H1 (cell line): ENCODE data around the gene MAP7. TPM values are rescaled to one million over a fixed set of nuclear protein-coding genes. Genes with fewer than 3 reads are reported as not detected.

Source experiments
- BCL11A ChIP-seq, 2 experiments: IDR thresholded peaks; one replicate each; pipeline ENCODE4 v1.6.1; 2011; ENCODE audit warnings: low read depth in 2 of 2, low read length in 2 of 2, mild to moderate bottlenecking in 2 of 2
- EZH2 ChIP-seq: fragments of 200-600 bp; sonication (generic); IDR thresholded peaks from 2 replicates; pipeline ENCODE4 v1.7.1; 2012; ENCODE audit warnings: low read depth, mild to moderate bottlenecking, moderate library complexity, low read length, inconsistent platforms; ENCODE audit not compliant: severe bottlenecking
- RFX5 ChIP-seq: IDR thresholded peaks from 2 replicates; pipeline ENCODE4 v1.6.1; 2011; ENCODE audit warnings: low read depth, low read length, improper control_type of control experiment, borderline replicate concordance
- RNF2 ChIP-seq: fragments of 200-900, 300-1000 bp; sonication (generic); IDR thresholded peaks from 2 replicates; pipeline ENCODE4 v1.7.1; 2016; ENCODE audit warnings: borderline replicate concordance, low read depth, mild to moderate bottlenecking, antibody characterized with exemption, low read length; ENCODE audit not compliant: poor library complexity, severe bottlenecking; ENCODE audit errors: missing control alignments
- SRF ChIP-seq: IDR thresholded peaks from 2 replicates; pipeline ENCODE4 v1.6.1; 2011; ENCODE audit warnings: mild to moderate bottlenecking, low read depth, low read length, moderate library complexity
- TAF1 ChIP-seq: IDR thresholded peaks from 2 replicates; pipeline ENCODE4 v1.6.1; 2011; ENCODE audit warnings: mild to moderate bottlenecking, low read depth, low read length
- polyA plus RNA-seq, 7 experiments: library from polyadenylated mRNA; depleted of rRNA in 3 of 7; stranded (reverse) in 5 of 7; unstranded in 2 of 7; fragments of >200 nt in 5 of 7; fragments of 200-250 nt in 2 of 7; gene quantifications; 1 replicate in 5 of 7; 2 replicates in 1 of 7; 4 replicates in 1 of 7; pipeline versions ENCODE4 v1.2.1 to v1.2.3, GENCODE V29; 2011 to 2013; ENCODE audit warnings: missing spikeins in 2 of 7, mixed read lengths in 2 of 7
- total RNA-seq: library from RNA; stranded (reverse); fragmentation: NEBNext Ultra II Directional; extraction: Animal tissue kit (Norgen Biotek cat#: 25700); gene quantifications from 2 replicates; pipeline ENCODE4 v1.2.1, GENCODE V29; 2021
- TF ChIP-seq, protein P1 (sequence below): IDR thresholded peaks from 2 replicates; pipeline ENCODE4 v1.6.1; 2011; ENCODE audit warnings: low read depth, mild to moderate bottlenecking, low read length; ENCODE audit not compliant: insufficient read depth

Gene MAP7
- total and polyA plus RNA-seq, 2 of the 8 experiments (the other 6 are each of a cell fraction or from before 2014, with no cell fraction given) = 13.5 to 66.9 TPM

DNA sequence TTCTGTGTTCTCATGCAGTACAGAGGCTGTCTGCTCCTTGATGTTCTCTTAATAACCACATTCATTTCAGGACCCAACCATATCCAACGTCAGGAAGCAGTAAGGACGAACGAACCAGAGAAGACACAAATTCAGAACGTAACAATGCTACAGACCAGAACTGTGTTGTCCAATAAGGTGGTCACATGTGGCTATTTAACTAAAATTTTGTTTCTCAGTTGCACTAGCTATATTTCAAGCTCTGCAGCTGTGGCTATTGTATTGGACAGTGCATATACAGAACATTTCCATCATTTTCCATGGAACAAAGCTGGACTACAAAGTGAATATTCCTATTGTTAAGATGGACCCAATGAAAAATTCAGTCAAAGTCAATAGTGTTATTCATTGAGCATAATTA, 27.0 kb downstream of the MAP7 start (continued):
- TF ChIP-seq EZH2 = no peak
- TF ChIP-seq, protein P1, sequence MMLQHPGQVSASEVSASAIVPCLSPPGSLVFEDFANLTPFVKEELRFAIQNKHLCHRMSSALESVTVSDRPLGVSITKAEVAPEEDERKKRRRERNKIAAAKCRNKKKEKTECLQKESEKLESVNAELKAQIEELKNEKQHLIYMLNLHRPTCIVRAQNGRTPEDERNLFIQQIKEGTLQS = no peak
- no peak for TF ChIP-seq BCL11A (IDR thresholded peaks at IDR 0.05; ENCODE audit: low read depth in 2 of 2, low read length in 2 of 2)
- no peak for TF ChIP-seq SRF
- no peak for TF ChIP-seq RNF2
- TF ChIP-seq TAF1 = no peak
- no peak for TF ChIP-seq RFX5
- TF ChIP-seq, all 59 proteins: peak for 0
